ENCODE measurements around the gene PLA2G2D.

DNA sequence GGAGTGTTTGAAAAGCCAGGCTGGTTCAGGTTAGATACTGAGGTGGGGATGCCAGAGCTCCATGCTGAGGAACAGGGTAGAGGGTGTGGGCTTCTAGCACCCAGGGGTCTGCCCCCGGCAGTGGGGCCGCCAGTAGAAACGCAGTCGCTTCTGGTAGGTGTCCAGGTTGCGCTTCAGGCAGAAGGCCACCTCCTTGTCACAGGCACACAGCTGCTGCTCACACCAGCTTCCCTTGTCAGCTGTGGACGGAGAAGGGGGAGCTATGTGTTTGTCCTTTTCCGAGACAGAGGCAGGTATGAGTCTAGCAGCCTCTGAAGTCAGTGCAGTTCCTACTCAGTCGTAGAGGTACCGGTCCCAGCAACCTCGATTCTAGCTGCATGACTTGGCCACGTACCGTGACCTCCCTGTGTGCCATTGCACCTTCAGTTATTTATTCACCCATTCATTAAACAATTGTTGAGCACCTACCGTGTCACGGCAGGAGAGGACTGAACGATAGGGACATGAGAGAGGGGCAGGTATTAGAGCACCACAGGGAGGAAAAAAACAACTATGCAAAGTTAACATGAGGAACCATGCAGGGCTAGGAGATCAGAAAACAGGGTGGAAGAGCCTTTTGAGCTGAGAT, 5.2 kb downstream of the PLA2G2D start:
- TF ChIP-seq, protein P1, sequence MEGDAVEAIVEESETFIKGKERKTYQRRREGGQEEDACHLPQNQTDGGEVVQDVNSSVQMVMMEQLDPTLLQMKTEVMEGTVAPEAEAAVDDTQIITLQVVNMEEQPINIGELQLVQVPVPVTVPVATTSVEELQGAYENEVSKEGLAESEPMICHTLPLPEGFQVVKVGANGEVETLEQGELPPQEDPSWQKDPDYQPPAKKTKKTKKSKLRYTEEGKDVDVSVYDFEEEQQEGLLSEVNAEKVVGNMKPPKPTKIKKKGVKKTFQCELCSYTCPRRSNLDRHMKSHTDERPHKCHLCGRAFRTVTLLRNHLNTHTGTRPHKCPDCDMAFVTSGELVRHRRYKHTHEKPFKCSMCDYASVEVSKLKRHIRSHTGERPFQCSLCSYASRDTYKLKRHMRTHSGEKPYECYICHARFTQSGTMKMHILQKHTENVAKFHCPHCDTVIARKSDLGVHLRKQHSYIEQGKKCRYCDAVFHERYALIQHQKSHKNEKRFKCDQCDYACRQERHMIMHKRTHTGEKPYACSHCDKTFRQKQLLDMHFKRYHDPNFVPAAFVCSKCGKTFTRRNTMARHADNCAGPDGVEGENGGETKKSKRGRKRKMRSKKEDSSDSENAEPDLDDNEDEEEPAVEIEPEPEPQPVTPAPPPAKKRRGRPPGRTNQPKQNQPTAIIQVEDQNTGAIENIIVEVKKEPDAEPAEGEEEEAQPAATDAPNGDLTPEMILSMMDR (IDR thresholded peaks at IDR 0.05; ENCODE audit: poor library complexity), result no peak
- TF ChIP-seq EZH2phosphoT487 (IDR thresholded peaks at IDR 0.05; ENCODE audit: low read depth, severe bottlenecking, unreplicated experiment), result no peak
